Osteoblast (primary cell): Measurements from ENCODE around the gene LRRC74A. TPM values are rescaled to one million over a fixed set of nuclear protein-coding genes. Genes with fewer than 3 reads are reported as not detected.

Source experiments
- DNase-seq: peaks from one replicate; pipeline ENCODE4 v3.0.0; 2011; ENCODE audit warnings: low spot score, mixed read lengths; ENCODE audit not compliant: insufficient read length; ENCODE audit errors: missing footprints
- H2AFZ ChIP-seq: 2 replicates; pipeline ENCODE4 v1.6.0; 2011; ENCODE audit warnings: mild to moderate bottlenecking, low read length
- H3K27ac ChIP-seq: 2 replicates; pipeline ENCODE4 v1.5.1; 2011; ENCODE audit warnings: mild to moderate bottlenecking, low read depth, low read length, moderate library complexity
- H3K27me3 ChIP-seq: 2 replicates; pipeline ENCODE4 v1.6.0; 2012; ENCODE audit warnings: mild to moderate bottlenecking, control low read depth, inconsistent platforms, low read length, moderate library complexity; ENCODE audit not compliant: insufficient read depth
- H3K36me3 ChIP-seq: 2 replicates; pipeline ENCODE4 v1.5.1; 2011; ENCODE audit warnings: mild to moderate bottlenecking, low read length, control low read depth, moderate library complexity; ENCODE audit not compliant: insufficient read depth
- H3K4me1 ChIP-seq: 2 replicates; pipeline ENCODE4 v1.5.1; 2011; ENCODE audit warnings: mild to moderate bottlenecking, low read length, control low read depth, moderate library complexity; ENCODE audit not compliant: insufficient read depth
- H3K4me2 ChIP-seq: 2 replicates; pipeline ENCODE4 v1.6.0; 2011; ENCODE audit warnings: mild to moderate bottlenecking, low read length; ENCODE audit not compliant: insufficient read depth
- H3K4me3 ChIP-seq: fragments of 200-600 bp; sonication (generic); 3 replicates; pipeline ENCODE4 v1.5.1; 2012; ENCODE audit warnings: mild to moderate bottlenecking, low read length, inconsistent platforms; ENCODE audit not compliant: insufficient read depth
- H3K79me2 ChIP-seq: 2 replicates; pipeline ENCODE4 v1.6.0; 2012; ENCODE audit warnings: mild to moderate bottlenecking, low read length, control low read depth, inconsistent platforms; ENCODE audit not compliant: insufficient read depth
- H3K9me3 ChIP-seq: 2 replicates; pipeline ENCODE4 v1.5.1; 2011; ENCODE audit warnings: low read depth, low read length, control low read depth
- H4K20me1 ChIP-seq: 2 replicates; pipeline ENCODE4 v1.6.0; 2012; ENCODE audit warnings: mild to moderate bottlenecking, low read length, control low read depth; ENCODE audit not compliant: insufficient read depth
- CTCF ChIP-seq: IDR thresholded peaks from 2 replicates; pipeline ENCODE4 v1.5.1; 2011; ENCODE audit warnings: mild to moderate bottlenecking, low read depth, low read length, moderate library complexity; ENCODE audit errors: extremely low read depth
- total RNA-seq: library from RNA; depleted of rRNA; stranded (reverse); fragments of >200 nt; gene quantifications from 2 replicates; pipeline ENCODE4 v1.2.3, GENCODE V29; 2012

The LRRC74A gene
- total RNA-seq, 1 donor: not detected

DNA sequence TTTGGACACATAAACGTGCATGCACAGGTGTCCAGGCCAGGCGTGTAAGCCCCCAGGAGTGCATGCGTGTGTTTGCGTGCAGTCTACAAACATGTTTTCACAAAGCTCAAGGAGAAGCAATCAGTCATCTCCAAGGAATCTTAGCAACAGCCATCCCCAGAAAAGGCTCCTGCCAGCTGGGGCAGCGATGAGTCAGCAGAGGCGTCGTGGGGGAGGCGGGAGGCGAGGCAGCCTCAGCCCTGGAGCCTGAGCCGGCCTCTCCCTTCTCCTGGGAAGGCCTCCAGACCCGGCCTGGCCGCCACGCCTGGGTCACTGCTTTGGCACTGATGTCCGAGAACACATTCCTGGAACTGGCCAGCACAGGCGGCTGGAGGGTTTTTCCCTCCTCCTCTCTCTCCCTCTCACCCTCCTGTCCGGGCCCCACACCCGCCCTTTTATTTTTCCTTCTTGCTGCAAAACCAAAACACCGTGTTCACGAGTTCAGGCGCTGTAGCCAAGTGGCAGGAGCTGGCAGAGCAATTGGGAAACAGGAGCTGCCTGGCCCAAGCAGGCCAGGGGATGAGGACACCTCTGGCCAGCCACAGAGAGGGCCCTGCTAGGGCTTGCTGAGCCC is 92.7 kb downstream of the LRRC74A start:
- no peaks in the 10 kb centered on the region for H3K27me3 ChIP-seq
- no peaks in the 10 kb centered on the region for H3K36me3 ChIP-seq
- H3K4me3 ChIP-seq: peak overlapping the region; percentile 51
- peak overlapping the region; percentile 43 for H2AFZ ChIP-seq
- DNase-seq: peak; percentile 98
- peak overlapping the region; percentile 78 for H3K4me2 ChIP-seq
- no peak for TF ChIP-seq CTCF
- H3K79me2 ChIP-seq: no peaks in the 10 kb centered on the region
- H3K9me3 ChIP-seq: no peaks in the 10 kb centered on the region
- H3K4me1 ChIP-seq: peaks cover 36% of the 10 kb centered on the region
- H3K27ac ChIP-seq: peak overlapping the region; percentile 98
- H4K20me1 ChIP-seq: no peaks in the 10 kb centered on the region

Other genes starting within 250 kb of the LRRC74A start
- 4.0 and 5.6 TPM in 2 replicates for gene VASH1, start 64.9 kb upstream of the LRRC74A start, total RNA-seq
- gene ANGEL1, start 13.5 kb upstream of the LRRC74A start, total RNA-seq: 8.3 and 9.7 TPM in 2 replicates
- 19.4 and 26.4 TPM in 2 replicates for gene IRF2BPL, start 202.3 kb downstream of the LRRC74A start, total RNA-seq